CD4-positive, CD25-positive, alpha-beta regulatory T cell (primary cell): ENCODE results near the gene SLC1A1. TPM values are rescaled to one million over a fixed set of nuclear protein-coding genes. Genes with fewer than 3 reads are reported as not detected.

Experiments used
- ATAC-seq, 2 donors: fragments of 150-1000 bp; cut with Tn5 transposase; one replicate each; pipeline ENCODE4 v1.10.0; 2021; ENCODE audit warnings: low read depth in 2 of 2, moderate number of reproducible peaks in 2 of 2, moderate library complexity in 1 of 2
- DNase-seq, 3 donors: peaks; one replicate each; pipeline versions ENCODE4 v3.0.0 to v3.0.0-alpha.2; 2012 to 2022; ENCODE audit warnings: mixed read lengths in 1 of 3
- H3K27ac ChIP-seq: one replicate; pipeline ENCODE4 v1.7.0; 2013; ENCODE audit warnings: mild to moderate bottlenecking, low read length; ENCODE audit not compliant: insufficient read depth, poor library complexity, severe bottlenecking
- H3K27me3 ChIP-seq: one replicate; pipeline ENCODE4 v1.7.0; 2013; ENCODE audit warnings: low read length; ENCODE audit not compliant: control insufficient read depth, insufficient read depth
- H3K36me3 ChIP-seq: one replicate; pipeline ENCODE4 v1.7.0; 2013; ENCODE audit warnings: mild to moderate bottlenecking, low read length, moderate library complexity; ENCODE audit not compliant: control insufficient read depth, insufficient read depth
- H3K4me1 ChIP-seq: 2 replicates; pipeline ENCODE4 v1.7.0; 2013; ENCODE audit warnings: mild to moderate bottlenecking, low read length; ENCODE audit not compliant: insufficient read depth, control insufficient read depth, poor library complexity, severe bottlenecking
- H3K4me3 ChIP-seq: one replicate; pipeline ENCODE4 v1.7.0; 2013; ENCODE audit warnings: low read depth, mild to moderate bottlenecking, low read length, moderate library complexity
- H3K9me3 ChIP-seq, 2 experiments: 1 replicate in 1 of 2; 2 replicates in 1 of 2; pipeline ENCODE4 v1.7.0; 2013; ENCODE audit warnings: low read length in 2 of 2, mild to moderate bottlenecking in 1 of 2, moderate library complexity in 1 of 2; ENCODE audit not compliant: control insufficient read depth in 2 of 2
- H3K27ac Mint-ChIP-seq, 3 donors: one replicate each; pipeline ENCODE4 v1.8.0; 2020 to 2022; ENCODE audit warnings: mild to moderate bottlenecking in 3 of 3, mixed read lengths in 3 of 3, moderate library complexity in 2 of 3
- H3K27me3 Mint-ChIP-seq: one replicate; pipeline ENCODE4 v1.8.0; 2022; ENCODE audit warnings: mild to moderate bottlenecking, mixed read lengths
- H3K36me3 Mint-ChIP-seq: one replicate; pipeline ENCODE4 v1.8.0; 2020; ENCODE audit warnings: mixed read lengths
- H3K4me1 Mint-ChIP-seq, 4 donors: one replicate each; pipeline ENCODE4 v1.8.0; 2020 to 2022; ENCODE audit warnings: mixed read lengths in 4 of 4, mild to moderate bottlenecking in 1 of 4
- H3K4me3 Mint-ChIP-seq, 4 donors: one replicate each; pipeline ENCODE4 v1.8.0; 2020 to 2022; ENCODE audit warnings: mild to moderate bottlenecking in 4 of 4, mixed read lengths in 4 of 4, moderate library complexity in 3 of 4
- H3K9me3 Mint-ChIP-seq, 7 donors: one replicate each; pipeline ENCODE4 v1.8.0; 2020 to 2022; ENCODE audit warnings: mixed read lengths in 7 of 7, mild to moderate bottlenecking in 3 of 7, moderate library complexity in 2 of 7
- polyA plus RNA-seq, 4 donors: library from polyadenylated mRNA; unstranded; fragments of 300-500 nt; fragmentation: Illumina TruSeq; gene quantifications; one replicate each; pipeline ENCODE4 v1.2.3, GENCODE V29; 2021
- total RNA-seq: library from RNA; stranded (reverse); gene quantifications from one replicate; pipeline ENCODE4 v1.2.3, GENCODE V29; 2022

SLC1A1 gene
- total and polyA plus RNA-seq, 5 donors from 2014 or later = 0.37 to 3.3 (median 1.3) TPM

- Mint-ChIP-seq H3K4me3 (no peak overlapping the region), H3K27ac (peak overlapping the region in 1 of 3 donors; percentile 44), H3K27me3 (peaks cover 13% of the 10 kb centered on the region), H3K36me3 (peaks cover 4% of the 10 kb centered on the region), H3K9me3 (no peaks in the 10 kb centered on the region), H3K4me1 (peaks cover 11 to 28% (median 17%) of the 10 kb centered on the region in 4 donors)
- Histone ChIP-seq H3K36me3 (no peaks in the 10 kb centered on the region), H3K4me3 (no peak overlapping the region), H3K27ac (no peak overlapping the region), H3K27me3 (no peaks in the 10 kb centered on the region), H3K9me3 (no peaks in the 10 kb centered on the region), H3K4me1 (peaks cover 17% of the 10 kb centered on the region)
- DNase-seq = no peak
- ATAC-seq = no peak
Observed at GRCh38 chr9:4591123-4591500, 100.8 kb downstream of the SLC1A1 start.

GRCh38 chr9:4592295-4592694 lies 102.0 kb downstream of the SLC1A1 start:
- peaks cover 28% of the 10 kb centered on the region for H3K4me1 ChIP-seq
- H3K27ac Mint-ChIP-seq = peak overlapping the region in 1 of 3 donors; percentile 12
- no peaks in the 10 kb centered on the region for H3K9me3 Mint-ChIP-seq
- no peak overlapping the region for H3K4me3 Mint-ChIP-seq
- H3K36me3 ChIP-seq = no peaks in the 10 kb centered on the region
- H3K4me3 ChIP-seq = no peak overlapping the region
- peaks cover 20 to 38% (median 26%) of the 10 kb centered on the region in 4 donors for H3K4me1 Mint-ChIP-seq
- H3K36me3 Mint-ChIP-seq = peaks cover 4% of the 10 kb centered on the region
- peaks cover 13% of the 10 kb centered on the region for H3K27me3 Mint-ChIP-seq
- no peak for ATAC-seq
- H3K27me3 ChIP-seq = no peaks in the 10 kb centered on the region
- no peak for DNase-seq
- no peak overlapping the region for H3K27ac ChIP-seq
- no peaks in the 10 kb centered on the region for H3K9me3 ChIP-seq

GRCh38 chr9:4592886-4593285 lies 102.6 kb downstream of the SLC1A1 start:
- Mint-ChIP-seq H3K4me3 (peak overlapping the region in 1 of 4 donors; percentile 10), H3K27me3 (peaks cover 13% of the 10 kb centered on the region), H3K9me3 (no peaks in the 10 kb centered on the region), H3K27ac (no peak overlapping the region), H3K36me3 (peaks cover 4% of the 10 kb centered on the region), H3K4me1 (peaks cover 20 to 42% (median 29%) of the 10 kb centered on the region in 4 donors)
- Histone ChIP-seq H3K4me3 (no peak overlapping the region), H3K4me1 (peaks cover 34% of the 10 kb centered on the region), H3K27ac (no peak overlapping the region), H3K27me3 (no peaks in the 10 kb centered on the region), H3K9me3 (no peaks in the 10 kb centered on the region), H3K36me3 (no peaks in the 10 kb centered on the region)
- DNase-seq (no peak), ATAC-seq (no peak)

GRCh38 chr9:4594545-4594944 lies 104.3 kb downstream of the SLC1A1 start:
- H3K27ac Mint-ChIP-seq = peak overlapping the region; percentile 92 to 97 (median 94)
- Histone ChIP-seq H3K9me3 (no peaks in the 10 kb centered on the region), H3K4me3 (no peak overlapping the region), H3K4me1 (peaks cover 38% of the 10 kb centered on the region), H3K27me3 (no peaks in the 10 kb centered on the region), H3K36me3 (no peaks in the 10 kb centered on the region), H3K27ac (no peak overlapping the region)
- no peak for DNase-seq
- H3K36me3 Mint-ChIP-seq = peaks cover 4% of the 10 kb centered on the region
- peaks cover 20 to 45% (median 33%) of the 10 kb centered on the region in 4 donors for H3K4me1 Mint-ChIP-seq
- no peak overlapping the region for H3K4me3 Mint-ChIP-seq
- no peak for ATAC-seq
- H3K27me3 Mint-ChIP-seq = peaks cover 13% of the 10 kb centered on the region
- H3K9me3 Mint-ChIP-seq = no peaks in the 10 kb centered on the region

- Mint-ChIP-seq H3K27me3 (peaks cover 13% of the 10 kb centered on the region), H3K4me1 (peaks cover 20 to 46% (median 34%) of the 10 kb centered on the region in 4 donors), H3K27ac (peak overlapping the region; percentile 92 to 97 (median 94)), H3K9me3 (no peaks in the 10 kb centered on the region), H3K36me3 (peaks cover 4% of the 10 kb centered on the region), H3K4me3 (peak overlapping the region in 3 of 4 donors; percentile 8 to 42 (median 29))
- H3K4me3 ChIP-seq = no peak overlapping the region
- no peaks in the 10 kb centered on the region for H3K27me3 ChIP-seq
- no peak for ATAC-seq
- no peak for DNase-seq
- peaks cover 42% of the 10 kb centered on the region for H3K4me1 ChIP-seq
- peak overlapping the region; percentile 65 for H3K27ac ChIP-seq
- H3K36me3 ChIP-seq = no peaks in the 10 kb centered on the region
- no peaks in the 10 kb centered on the region for H3K9me3 ChIP-seq
Observed at GRCh38 chr9:4594994-4595393, 104.7 kb downstream of the SLC1A1 start.

- Histone ChIP-seq H3K27ac (peak overlapping the region; percentile 65), H3K27me3 (no peaks in the 10 kb centered on the region), H3K4me1 (peaks cover 54% of the 10 kb centered on the region), H3K4me3 (peak overlapping the region; percentile 38), H3K36me3 (no peaks in the 10 kb centered on the region), H3K9me3 (no peaks in the 10 kb centered on the region)
- H3K27ac Mint-ChIP-seq = peak overlapping the region; percentile 97
- peak; percentile 93 to 97 for ATAC-seq
- peaks cover 29 to 59% (median 45%) of the 10 kb centered on the region in 4 donors for H3K4me1 Mint-ChIP-seq
- peaks cover 4% of the 10 kb centered on the region for H3K36me3 Mint-ChIP-seq
- peaks cover 0 to 1% (median 0%) of the 10 kb centered on the region in 7 donors for H3K9me3 Mint-ChIP-seq
- peak; percentile 16 to 87 (median 85) for DNase-seq
- peaks cover 13% of the 10 kb centered on the region for H3K27me3 Mint-ChIP-seq
- peak overlapping the region; percentile 64 to 74 (median 70) for H3K4me3 Mint-ChIP-seq
Observed at GRCh38 chr9:4596165-4596922, 106.1 kb downstream of the SLC1A1 start.

GRCh38 chr9:4600368-4600767 lies 110.1 kb downstream of the SLC1A1 start:
- no peak overlapping the region for H3K27ac ChIP-seq
- DNase-seq = peak in 2 of 3 donors; percentile 34 to 58
- H3K27ac Mint-ChIP-seq = peak overlapping the region; percentile 85 to 98 (median 94)
- H3K27me3 ChIP-seq = no peaks in the 10 kb centered on the region
- no peaks in the 10 kb centered on the region for H3K9me3 ChIP-seq
- H3K9me3 Mint-ChIP-seq = peaks cover 0 to 4% (median 0%) of the 10 kb centered on the region in 7 donors
- H3K4me1 Mint-ChIP-seq = peaks cover 26 to 67% (median 46%) of the 10 kb centered on the region in 4 donors
- H3K4me3 ChIP-seq = peak overlapping the region; percentile 33
- H3K4me3 Mint-ChIP-seq = peak overlapping the region; percentile 41 to 86 (median 58)
- H3K36me3 Mint-ChIP-seq = no peaks in the 10 kb centered on the region
- peaks cover 55% of the 10 kb centered on the region for H3K4me1 ChIP-seq
- no peaks in the 10 kb centered on the region for H3K27me3 Mint-ChIP-seq
- H3K36me3 ChIP-seq = no peaks in the 10 kb centered on the region
- ATAC-seq = no peak
